Esophagus (tissue), 2 donors: ENCODE results near the gene MDGA2. TPM values are rescaled to one million over a fixed set of nuclear protein-coding genes. Genes with fewer than 3 reads are reported as not detected.

ENCODE experiments used
- H3K27ac ChIP-seq, 2 donors: one replicate each; pipeline ENCODE4 v1.5.1; 2013; ENCODE audit warnings: low read depth in 2 of 2, mild to moderate bottlenecking in 2 of 2, inconsistent platforms in 1 of 2, low read length in 1 of 2, moderate library complexity in 1 of 2
- H3K27me3 ChIP-seq, 2 donors: one replicate each; pipeline ENCODE4 v1.6.1; 2013; ENCODE audit warnings: low read length in 2 of 2, control low read depth in 1 of 2, mild to moderate bottlenecking in 1 of 2; ENCODE audit not compliant: insufficient read depth in 2 of 2, control insufficient read depth in 1 of 2
- H3K36me3 ChIP-seq, 2 donors: one replicate each; pipeline ENCODE4 v1.6.1; 2013; ENCODE audit warnings: low read length in 1 of 2; ENCODE audit not compliant: control insufficient read depth in 2 of 2, insufficient read depth in 2 of 2
- H3K4me1 ChIP-seq, 2 donors: one replicate each; pipeline ENCODE4 v1.6.1; 2013; ENCODE audit warnings: low read length in 1 of 2; ENCODE audit not compliant: control insufficient read depth in 2 of 2, insufficient read depth in 2 of 2
- H3K4me3 ChIP-seq, 2 donors: one replicate each; pipeline ENCODE4 v1.5.1; 2013; ENCODE audit warnings: low read length in 2 of 2, mild to moderate bottlenecking in 2 of 2, low read depth in 1 of 2, moderate library complexity in 1 of 2
- H3K9me3 ChIP-seq, 2 donors: one replicate each; pipeline ENCODE4 v1.6.1; 2013; ENCODE audit warnings: mild to moderate bottlenecking in 2 of 2, low read depth in 1 of 2, low read length in 1 of 2, moderate library complexity in 1 of 2; ENCODE audit not compliant: control insufficient read depth in 2 of 2, insufficient read depth in 1 of 2
- WGBS, 2 donors: extraction: QIAGEN DNeasy Blood & Tissue Kit; methylation state at CpG; one replicate each; pipeline ENCODE4 v1.1.7; 2013; 5-methylcytosine and 5-hydroxymethylcytosine counted together
- polyA plus RNA-seq, 2 donors: library from polyadenylated mRNA; stranded (reverse); fragments of 200-250 nt; gene quantifications; one replicate each; pipeline ENCODE4 v1.2.3, GENCODE V29; 2013
- donor health status: healthy with polysubstance abuse.
- donor health status: Bipolar disorder and iron deficiency.

MDGA2 gene
- polyA plus RNA-seq, 2 donors = not detected

- H3K4me3 ChIP-seq = no peak overlapping the region
- H3K27me3 ChIP-seq = no peaks in the 10 kb centered on the region
- no peak overlapping the region for H3K27ac ChIP-seq
- H3K9me3 ChIP-seq = no peaks in the 10 kb centered on the region
- H3K36me3 ChIP-seq = no peaks in the 10 kb centered on the region
- no peaks in the 10 kb centered on the region for H3K4me1 ChIP-seq
- WGBS, 2 donors = 36 to 37% methylated on average over 5 of the region's 5 CpGs
These were observed 397.1 kb downstream of the MDGA2 start for GRCh38 chr14:47278233-47278842.

GRCh38 chr14:47277703-47278102 lies 397.7 kb downstream of the MDGA2 start:
- no peaks in the 10 kb centered on the region for H3K27me3 ChIP-seq
- H3K4me1 ChIP-seq = no peaks in the 10 kb centered on the region
- H3K4me3 ChIP-seq = no peak overlapping the region
- 77 to 81% methylated on average over 1 of the region's 1 CpG for WGBS, 2 donors
- H3K27ac ChIP-seq = no peak overlapping the region
- no peaks in the 10 kb centered on the region for H3K36me3 ChIP-seq
- H3K9me3 ChIP-seq = no peaks in the 10 kb centered on the region

- Histone ChIP-seq H3K36me3 (no peaks in the 10 kb centered on the region), H3K9me3 (no peaks in the 10 kb centered on the region), H3K4me3 (no peak overlapping the region), H3K4me1 (no peaks in the 10 kb centered on the region), H3K27me3 (no peaks in the 10 kb centered on the region), H3K27ac (no peak overlapping the region)
- 53 to 57% methylated on average over 3 of the region's 3 CpGs for WGBS, 2 donors
These were observed 398.5 kb downstream of the MDGA2 start for GRCh38 chr14:47276931-47277330.

- H3K27me3 ChIP-seq = no peaks in the 10 kb centered on the region
- H3K27ac ChIP-seq = no peak overlapping the region
- 60 to 75% methylated on average over 5 of the region's 5 CpGs for WGBS, 2 donors
- no peaks in the 10 kb centered on the region for H3K36me3 ChIP-seq
- no peaks in the 10 kb centered on the region for H3K4me1 ChIP-seq
- no peak overlapping the region for H3K4me3 ChIP-seq
- H3K9me3 ChIP-seq = no peaks in the 10 kb centered on the region
These were observed 401.5 kb downstream of the MDGA2 start for GRCh38 chr14:47273939-47274338.

- Histone ChIP-seq H3K27ac (no peak overlapping the region), H3K36me3 (no peaks in the 10 kb centered on the region), H3K4me1 (no peaks in the 10 kb centered on the region), H3K4me3 (no peak overlapping the region), H3K9me3 (no peaks in the 10 kb centered on the region), H3K27me3 (no peaks in the 10 kb centered on the region)
- WGBS, 2 donors = 64 to 66% methylated on average over 4 of the region's 4 CpGs
These were observed 404.7 kb downstream of the MDGA2 start for GRCh38 chr14:47270715-47271114.

GRCh38 chr14:47269756-47270492 lies 405.5 kb downstream of the MDGA2 start:
- no peaks in the 10 kb centered on the region for H3K9me3 ChIP-seq
- 75 to 77% methylated on average over 6 of the region's 6 CpGs for WGBS, 2 donors
- H3K4me3 ChIP-seq = no peak overlapping the region
- H3K27me3 ChIP-seq = no peaks in the 10 kb centered on the region
- H3K4me1 ChIP-seq = no peaks in the 10 kb centered on the region
- no peak overlapping the region for H3K27ac ChIP-seq
- no peaks in the 10 kb centered on the region for H3K36me3 ChIP-seq

- Histone ChIP-seq H3K4me3 (no peak overlapping the region), H3K27ac (no peak overlapping the region), H3K27me3 (no peaks in the 10 kb centered on the region), H3K36me3 (no peaks in the 10 kb centered on the region), H3K9me3 (no peaks in the 10 kb centered on the region), H3K4me1 (no peaks in the 10 kb centered on the region)
- 55 to 71% methylated on average over 1 of the region's 1 CpG for WGBS, 2 donors
These were observed 410.6 kb downstream of the MDGA2 start for GRCh38 chr14:47264842-47265241.

GRCh38 chr14:47262801-47263200 lies 412.6 kb downstream of the MDGA2 start:
- Histone ChIP-seq H3K27ac (no peak overlapping the region), H3K27me3 (no peaks in the 10 kb centered on the region), H3K4me3 (no peak overlapping the region), H3K9me3 (no peaks in the 10 kb centered on the region), H3K4me1 (no peaks in the 10 kb centered on the region), H3K36me3 (no peaks in the 10 kb centered on the region)
- WGBS, 2 donors = 77 to 82% methylated on average over 2 of the region's 2 CpGs

- no peak overlapping the region for H3K27ac ChIP-seq
- no peaks in the 10 kb centered on the region for H3K27me3 ChIP-seq
- H3K4me1 ChIP-seq = no peaks in the 10 kb centered on the region
- no peaks in the 10 kb centered on the region for H3K9me3 ChIP-seq
- no peaks in the 10 kb centered on the region for H3K36me3 ChIP-seq
- no peak overlapping the region for H3K4me3 ChIP-seq
These were observed 414.1 kb downstream of the MDGA2 start for GRCh38 chr14:47261350-47261749.

GRCh38 chr14:47259796-47260195 lies 415.6 kb downstream of the MDGA2 start:
- WGBS, 2 donors = 60 to 72% methylated on average over 2 of the region's 2 CpGs
- H3K4me1 ChIP-seq = no peaks in the 10 kb centered on the region
- no peaks in the 10 kb centered on the region for H3K9me3 ChIP-seq
- no peak overlapping the region for H3K27ac ChIP-seq
- no peak overlapping the region for H3K4me3 ChIP-seq
- H3K27me3 ChIP-seq = no peaks in the 10 kb centered on the region
- H3K36me3 ChIP-seq = no peaks in the 10 kb centered on the region
